ENCODE data around the gene MEF2A.

DNA sequence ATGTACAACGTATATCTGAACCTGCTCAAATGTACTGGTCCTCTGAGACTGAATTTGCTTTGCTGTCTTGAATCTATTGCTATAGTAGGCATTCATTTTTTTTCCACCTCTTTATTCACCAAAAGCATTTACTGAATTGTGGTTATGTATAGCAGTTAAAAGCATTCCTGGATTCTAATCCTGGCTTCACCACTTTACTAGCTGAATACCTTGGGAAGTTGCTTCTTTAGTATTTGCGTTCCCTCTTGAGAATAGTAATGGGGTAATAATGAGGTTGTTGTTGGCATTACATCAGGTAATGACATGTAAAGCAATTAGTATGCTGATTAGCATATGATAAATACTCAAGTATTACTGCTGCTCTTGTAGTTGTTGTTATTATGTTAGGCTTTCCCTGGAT is 29.1 kb downstream of the MEF2A start:
- TF ChIP-seq, protein P1, sequence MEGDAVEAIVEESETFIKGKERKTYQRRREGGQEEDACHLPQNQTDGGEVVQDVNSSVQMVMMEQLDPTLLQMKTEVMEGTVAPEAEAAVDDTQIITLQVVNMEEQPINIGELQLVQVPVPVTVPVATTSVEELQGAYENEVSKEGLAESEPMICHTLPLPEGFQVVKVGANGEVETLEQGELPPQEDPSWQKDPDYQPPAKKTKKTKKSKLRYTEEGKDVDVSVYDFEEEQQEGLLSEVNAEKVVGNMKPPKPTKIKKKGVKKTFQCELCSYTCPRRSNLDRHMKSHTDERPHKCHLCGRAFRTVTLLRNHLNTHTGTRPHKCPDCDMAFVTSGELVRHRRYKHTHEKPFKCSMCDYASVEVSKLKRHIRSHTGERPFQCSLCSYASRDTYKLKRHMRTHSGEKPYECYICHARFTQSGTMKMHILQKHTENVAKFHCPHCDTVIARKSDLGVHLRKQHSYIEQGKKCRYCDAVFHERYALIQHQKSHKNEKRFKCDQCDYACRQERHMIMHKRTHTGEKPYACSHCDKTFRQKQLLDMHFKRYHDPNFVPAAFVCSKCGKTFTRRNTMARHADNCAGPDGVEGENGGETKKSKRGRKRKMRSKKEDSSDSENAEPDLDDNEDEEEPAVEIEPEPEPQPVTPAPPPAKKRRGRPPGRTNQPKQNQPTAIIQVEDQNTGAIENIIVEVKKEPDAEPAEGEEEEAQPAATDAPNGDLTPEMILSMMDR (IDR thresholded peaks at IDR 0.05; ENCODE audit: borderline replicate concordance, extremely low read depth, low read length, poor library complexity, severe bottlenecking): no peak
- TF ChIP-seq EZH2 (IDR thresholded peaks at IDR 0.05; ENCODE audit: borderline replicate concordance, low read depth, low read length, severe bottlenecking): no peak
